Bronchial epithelial cell (primary cell): Measurements from ENCODE around the gene OAS2. TPM values are rescaled to one million over a fixed set of nuclear protein-coding genes. Genes with fewer than 3 reads are reported as not detected.

Experiments used
- DNase-seq: peaks from one replicate; pipeline ENCODE4 v3.0.0-alpha.2; 2010; ENCODE audit warnings: low read depth
- FAIRE-seq: peaks from 2 replicates; lab custom pipeline; 2011; peaks lifted over from hg19 to GRCh38; lab: Jason Lieb, UNC
- H3K27me3 ChIP-seq: 2 replicates; pipeline ENCODE4 v1.5.1; 2011; ENCODE audit warnings: low read length; ENCODE audit not compliant: control insufficient read depth, insufficient read depth
- H3K36me3 ChIP-seq: 2 replicates; pipeline ENCODE4 v1.5.1; 2011; ENCODE audit warnings: low read length; ENCODE audit not compliant: control insufficient read depth, insufficient read depth
- H3K4me3 ChIP-seq: 2 replicates; pipeline ENCODE4 v1.5.1; 2011; ENCODE audit warnings: mild to moderate bottlenecking, low read depth, low read length, control low read depth
- CTCF ChIP-seq: IDR thresholded peaks from 2 replicates; pipeline ENCODE4 v1.5.1; 2011; ENCODE audit warnings: mild to moderate bottlenecking, moderate library complexity, low read length, control low read depth, inconsistent platforms; ENCODE audit not compliant: insufficient read depth, severe bottlenecking
- total RNA-seq: library from RNA; depleted of rRNA; stranded (reverse); fragments of >200 nt; gene quantifications from 2 replicates; pipeline ENCODE4 v1.2.1, GENCODE V29; 2014

OAS2 gene
- total RNA-seq, 1 donor from 2014 or later = 0.79 TPM

DNA sequence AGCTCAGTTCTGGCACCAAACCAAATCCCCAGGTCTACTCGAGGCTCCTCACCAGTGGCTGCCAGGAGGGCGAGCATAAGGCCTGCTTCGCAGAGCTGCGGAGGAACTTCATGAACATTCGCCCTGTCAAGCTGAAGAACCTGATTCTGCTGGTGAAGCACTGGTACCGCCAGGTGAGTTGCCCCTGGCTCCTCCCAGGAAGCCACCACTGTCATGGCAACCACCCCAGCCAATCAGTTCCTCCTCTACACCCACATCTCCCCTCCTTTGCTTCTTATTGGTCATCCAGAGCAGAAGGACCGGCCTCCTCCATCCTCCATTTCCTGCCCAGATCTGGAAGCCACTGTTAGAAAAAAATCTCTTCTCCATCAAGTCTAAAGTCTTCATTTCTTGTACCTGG, 17.2 kb upstream of the OAS2 start:
- Histone ChIP-seq H3K4me3 (no peak overlapping the region), H3K36me3 (no peaks in the 10 kb centered on the region), H3K27me3 (no peaks in the 10 kb centered on the region)
- FAIRE-seq (no peak), DNase-seq (no peak)
- no peak for TF ChIP-seq CTCF

DNA sequence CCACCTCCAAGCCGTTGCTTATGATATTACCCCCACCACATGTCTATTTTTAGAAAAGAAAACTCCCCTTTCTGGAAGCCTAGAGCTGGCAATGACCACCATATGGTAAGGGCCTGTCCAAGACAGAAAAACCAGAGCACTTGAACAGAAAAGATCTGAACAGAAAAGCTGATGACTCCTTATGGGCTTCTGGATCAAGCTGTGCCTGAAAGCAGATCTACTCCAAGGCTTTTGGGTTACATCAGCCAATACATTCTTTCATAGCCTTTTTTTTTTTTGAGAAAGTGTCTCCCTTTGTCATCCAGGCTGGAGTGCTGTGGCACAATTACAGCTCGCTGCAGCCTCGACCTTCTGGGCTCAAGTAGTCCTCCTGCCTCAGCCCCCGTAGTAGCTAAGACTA, 16.8 kb upstream of the OAS2 start:
- no peaks in the 10 kb centered on the region for H3K36me3 ChIP-seq
- H3K4me3 ChIP-seq = no peak overlapping the region
- FAIRE-seq (no peak), DNase-seq (no peak)
- TF ChIP-seq CTCF = no peak
- no peaks in the 10 kb centered on the region for H3K27me3 ChIP-seq

DNA sequence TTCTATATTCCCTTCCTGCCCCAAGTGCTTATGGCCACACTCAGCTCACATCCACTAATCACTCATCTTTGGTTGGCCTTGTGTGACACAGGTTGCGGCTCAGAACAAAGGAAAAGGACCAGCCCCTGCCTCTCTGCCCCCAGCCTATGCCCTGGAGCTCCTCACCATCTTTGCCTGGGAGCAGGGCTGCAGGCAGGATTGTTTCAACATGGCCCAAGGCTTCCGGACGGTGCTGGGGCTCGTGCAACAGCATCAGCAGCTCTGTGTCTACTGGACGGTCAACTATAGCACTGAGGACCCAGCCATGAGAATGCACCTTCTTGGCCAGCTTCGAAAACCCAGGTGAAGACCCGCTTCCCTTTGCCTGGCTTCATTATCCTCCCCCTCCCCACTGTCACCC, 15.8 kb upstream of the OAS2 start:
- TF ChIP-seq CTCF = no peak
- no peaks in the 10 kb centered on the region for H3K36me3 ChIP-seq
- H3K4me3 ChIP-seq = no peak overlapping the region
- no peaks in the 10 kb centered on the region for H3K27me3 ChIP-seq
- DNase-seq = no peak
- no peak for FAIRE-seq

DNA sequence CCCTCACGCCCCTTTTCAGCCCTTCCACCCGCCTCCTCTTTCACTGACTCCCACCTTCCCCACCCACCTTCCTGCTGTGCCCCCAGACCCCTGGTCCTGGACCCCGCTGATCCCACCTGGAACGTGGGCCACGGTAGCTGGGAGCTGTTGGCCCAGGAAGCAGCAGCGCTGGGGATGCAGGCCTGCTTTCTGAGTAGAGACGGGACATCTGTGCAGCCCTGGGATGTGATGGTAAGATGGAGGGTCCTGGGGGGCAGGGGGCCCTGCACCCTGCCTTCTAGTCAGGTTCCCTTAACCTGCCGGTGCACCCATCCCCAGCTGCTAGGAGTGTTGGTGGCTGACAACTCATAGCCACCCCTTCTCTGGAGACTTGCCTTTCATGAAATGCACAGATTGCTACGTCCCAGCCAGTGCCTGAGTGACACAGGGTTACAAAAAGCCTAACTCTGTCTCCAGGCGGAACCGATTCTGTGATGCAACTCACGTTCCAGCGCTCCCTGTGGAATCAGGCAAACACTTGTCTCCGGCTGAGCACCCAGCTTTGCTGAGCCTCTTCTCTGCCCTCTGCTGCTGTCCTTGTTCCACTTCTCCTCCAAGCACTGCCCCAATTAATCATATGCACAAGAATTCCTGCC, 15.0 kb upstream of the OAS2 start:
- no peak for FAIRE-seq
- H3K4me3 ChIP-seq = no peak overlapping the region
- TF ChIP-seq CTCF = no peak
- H3K36me3 ChIP-seq = no peaks in the 10 kb centered on the region
- no peak for DNase-seq
- no peaks in the 10 kb centered on the region for H3K27me3 ChIP-seq

- FAIRE-seq (no peak), DNase-seq (no peak)
- H3K4me3 ChIP-seq = no peak overlapping the region
- H3K36me3 ChIP-seq = no peaks in the 10 kb centered on the region
- H3K27me3 ChIP-seq = no peaks in the 10 kb centered on the region
- no peak for TF ChIP-seq CTCF
Measured at GRCh38 chr12:112964067-112964670, 14.2 kb upstream of the OAS2 start.

DNA sequence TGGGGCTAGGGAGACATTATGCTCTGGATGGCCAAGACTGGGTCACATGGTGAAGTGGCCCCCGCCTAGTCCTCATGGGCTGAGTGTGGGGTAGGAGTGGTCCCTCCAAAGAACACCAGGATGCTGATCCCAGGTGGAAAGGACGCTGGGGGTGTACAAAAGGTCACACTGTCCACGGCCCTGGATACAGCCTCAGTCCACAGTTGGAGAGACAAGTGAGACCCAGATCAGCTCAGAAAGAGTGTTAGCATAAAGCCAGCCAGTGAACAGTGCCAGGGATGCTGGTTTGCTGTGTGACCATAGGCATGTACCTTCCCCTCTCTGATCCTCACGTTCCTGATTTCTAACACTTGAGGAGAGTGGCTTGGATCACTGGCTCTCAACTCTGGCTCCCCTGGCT, 13.4 kb upstream of the OAS2 start:
- DNase-seq (no peak), FAIRE-seq (no peak)
- TF ChIP-seq CTCF = no peak
- no peak overlapping the region for H3K4me3 ChIP-seq
- H3K36me3 ChIP-seq = no peaks in the 10 kb centered on the region
- no peaks in the 10 kb centered on the region for H3K27me3 ChIP-seq
